ENCODE measurements around the gene HOXC13. TPM values are rescaled to one million over a fixed set of nuclear protein-coding genes. Genes with fewer than 3 reads are reported as not detected.

The HOXC13 gene
- polyA plus RNA-seq, 1 donor (not counting 4 experiments of a cell fraction or from before 2014, with no cell fraction given), result 4.8 TPM

- peaks cover 3% of the 10 kb centered on the region for H3K9me1 ChIP-seq (ENCODE audit: control insufficient read depth, extremely low read depth, insufficient read depth, low read length)
- peak overlapping the region in 2 of 3 experiments; percentile 29 to 42 for H3K4me3 ChIP-seq (ENCODE audit: control insufficient read depth in 2 of 3, extremely low read depth in 1 of 3, insufficient read depth in 2 of 3, low read depth in 1 of 3, low read length in 3 of 3)
- TF ChIP-seq CTCF (optimal IDR thresholded peaks at IDR 0.05 in 1 of 3, IDR thresholded peaks at IDR 0.05 in 1 of 3, conservative IDR thresholded peaks at IDR 0.05 in 1 of 3; ENCODE audit: extremely low read depth in 1 of 3, insufficient read depth in 2 of 3, low read length in 3 of 3), result no peak
- TF ChIP-seq EZH2 (IDR thresholded peaks at IDR 0.05; ENCODE audit: low read length), result no peak
- H2AFZ ChIP-seq (ENCODE audit: control insufficient read depth, low read length), result no peak overlapping the region
- peaks cover 20% of the 10 kb centered on the region for H3K79me2 ChIP-seq (ENCODE audit: control insufficient read depth, insufficient read depth, low read length)
- no peak for FAIRE-seq
- DNase-seq (ENCODE audit: low read depth, low spot score), result no peak
- H3K27me3 ChIP-seq (ENCODE audit: control insufficient read depth, extremely low read depth, insufficient read depth, low read length), result peaks cover 2% of the 10 kb centered on the region
- H3K4me2 ChIP-seq (ENCODE audit: control insufficient read depth, extremely low read depth, insufficient read depth, low read depth, low read length), result peak overlapping the region; percentile 67
- no peak overlapping the region for H3K27ac ChIP-seq (ENCODE audit: control insufficient read depth, insufficient read depth, low read length)
- H3K36me3 ChIP-seq (ENCODE audit: control insufficient read depth in 2 of 2, extremely low read depth in 1 of 2, insufficient read depth in 2 of 2, low read length in 2 of 2), result peaks cover 6 to 9% of the 10 kb centered on the region in 2 experiments
- peaks cover 18% of the 10 kb centered on the region for H3K4me1 ChIP-seq (ENCODE audit: control insufficient read depth, extremely low read depth, insufficient read depth, low read length)
- H3K9ac ChIP-seq (ENCODE audit: control insufficient read depth, extremely low read depth, insufficient read depth, low read length), result no peak overlapping the region
- dilution Hi-C loops (cut with MboI; ENCODE audit: extremely low pct_ligation_motif_present, low sequenced_read_pairs), result loop anchor here (25.0 kb wide), 1 partner anchor 179 kb away; the partner anchor contains the start of gene CISTR
- H3K9me3 ChIP-seq (ENCODE audit: control insufficient read depth, low read depth, low read length), result no peaks in the 10 kb centered on the region
- H4K20me1 ChIP-seq (ENCODE audit: control insufficient read depth, extremely low read depth, insufficient read depth, low read length), result no peaks in the 10 kb centered on the region
Measured at GRCh38 chr12:53941187-53941586, 2.6 kb downstream of the HOXC13 start.

GRCh38 chr12:53941750-53942149 is 3.1 kb downstream of the HOXC13 start:
- Histone ChIP-seq H3K79me2 (ENCODE audit: control insufficient read depth, insufficient read depth, low read length) (peaks cover 20% of the 10 kb centered on the region), H3K9me3 (ENCODE audit: control insufficient read depth, low read depth, low read length) (no peaks in the 10 kb centered on the region), H3K27me3 (ENCODE audit: control insufficient read depth, extremely low read depth, insufficient read depth, low read length) (peaks cover 2% of the 10 kb centered on the region), H2AFZ (ENCODE audit: control insufficient read depth, low read length) (no peak overlapping the region), H3K4me1 (ENCODE audit: control insufficient read depth, extremely low read depth, insufficient read depth, low read length) (peaks cover 18% of the 10 kb centered on the region), H3K4me3 (ENCODE audit: control insufficient read depth in 2 of 3, extremely low read depth in 1 of 3, insufficient read depth in 2 of 3, low read depth in 1 of 3, low read length in 3 of 3) (peak overlapping the region in 2 of 3 experiments; percentile 11 to 42), H3K9me1 (ENCODE audit: control insufficient read depth, extremely low read depth, insufficient read depth, low read length) (peaks cover 3% of the 10 kb centered on the region), H4K20me1 (ENCODE audit: control insufficient read depth, extremely low read depth, insufficient read depth, low read length) (no peaks in the 10 kb centered on the region), H3K36me3 (ENCODE audit: control insufficient read depth in 2 of 2, extremely low read depth in 1 of 2, insufficient read depth in 2 of 2, low read length in 2 of 2) (peaks cover 6 to 9% of the 10 kb centered on the region in 2 experiments), H3K4me2 (ENCODE audit: control insufficient read depth, extremely low read depth, insufficient read depth, low read depth, low read length) (peak overlapping the region; percentile 67), H3K9ac (ENCODE audit: control insufficient read depth, extremely low read depth, insufficient read depth, low read length) (no peak overlapping the region), H3K27ac (ENCODE audit: control insufficient read depth, insufficient read depth, low read length) (no peak overlapping the region)
- DNase-seq (ENCODE audit: low read depth, low spot score) (no peak), FAIRE-seq (peak; percentile 17)
- dilution Hi-C loops (cut with MboI; ENCODE audit: extremely low pct_ligation_motif_present, low sequenced_read_pairs), result loop anchor here (25.0 kb wide), 1 partner anchor 179 kb away; the partner anchor contains the start of gene CISTR
- no peak for TF ChIP-seq EZH2 (IDR thresholded peaks at IDR 0.05; ENCODE audit: low read length)
- no peak for TF ChIP-seq CTCF (optimal IDR thresholded peaks at IDR 0.05 in 1 of 3, IDR thresholded peaks at IDR 0.05 in 1 of 3, conservative IDR thresholded peaks at IDR 0.05 in 1 of 3; ENCODE audit: extremely low read depth in 1 of 3, insufficient read depth in 2 of 3, low read length in 3 of 3)

All from keratinocyte (primary cell).